Measurements from ENCODE around the gene KRTAP19-8.

GRCh38 chr21:31084689-31085088 is 46.4 kb upstream of the KRTAP19-8 start:
- no peak for TF ChIP-seq CTCF (IDR thresholded peaks at IDR 0.05; ENCODE audit: insufficient read depth, low read depth, low read length)
- no peak for TF ChIP-seq EZH2 (IDR thresholded peaks at IDR 0.05; ENCODE audit: insufficient read depth, low read length)
